Parathyroid adenoma (tissue), 2 donors: Measurements from ENCODE around the gene OGDH.

ENCODE experiments used
- H2AFZ ChIP-seq: fragments of 300-600 bp; sonication (generic); one replicate; pipeline ENCODE4 v1.7.0; 2017; ENCODE audit warnings: antibody characterized with exemption, mild to moderate bottlenecking
- H3K27ac ChIP-seq: fragments of 300-600 bp; sonication (generic); one replicate; pipeline ENCODE4 v1.7.0; 2017
- H3K27me3 ChIP-seq: fragments of 300-600 bp; sonication (generic); one replicate; pipeline ENCODE4 v1.7.0; 2017; ENCODE audit warnings: low read length; ENCODE audit not compliant: control insufficient read depth, insufficient read depth
- H3K36me3 ChIP-seq: fragments of 300-600 bp; sonication (generic); one replicate; pipeline ENCODE4 v1.7.0; 2017; ENCODE audit warnings: low read length; ENCODE audit not compliant: control insufficient read depth, insufficient read depth
- H3K4me1 ChIP-seq: fragments of 300-600 bp; sonication (generic); one replicate; pipeline ENCODE4 v1.7.0; 2017; ENCODE audit warnings: control low read depth
- H3K4me2 ChIP-seq: fragments of 300-600 bp; sonication (generic); one replicate; pipeline ENCODE4 v1.7.0; 2017; ENCODE audit warnings: low read length
- H3K4me3 ChIP-seq: fragments of 300-600 bp; sonication (generic); one replicate; pipeline ENCODE4 v1.7.0; 2017; ENCODE audit warnings: low read depth, low read length
- H3K79me2 ChIP-seq: fragments of 300-600 bp; sonication (generic); one replicate; pipeline ENCODE4 v1.7.0; 2017; ENCODE audit warnings: control low read depth
- H3K9ac ChIP-seq: fragments of 300-600 bp; sonication (generic); one replicate; pipeline ENCODE4 v1.7.0; 2017; ENCODE audit warnings: mild to moderate bottlenecking
- H3K9me3 ChIP-seq: fragments of 300-600 bp; sonication (generic); one replicate; pipeline ENCODE4 v1.7.0; 2017; ENCODE audit warnings: low read length; ENCODE audit not compliant: control insufficient read depth
- CTCF ChIP-seq: fragments of 300-600 bp; sonication (generic); IDR thresholded peaks from one replicate; pipeline ENCODE4 v1.7.0; 2017; ENCODE audit warnings: antibody characterized with exemption, mild to moderate bottlenecking
- donor health status: primary hyperparathyroidism.

OGDH gene

GRCh38 chr7:44757739-44758138 lies 151.3 kb downstream of the OGDH start:
- no peak overlapping the region for H3K4me2 ChIP-seq
- no peaks in the 10 kb centered on the region for H3K27me3 ChIP-seq
- H3K4me1 ChIP-seq: peaks cover 2% of the 10 kb centered on the region
- H3K9ac ChIP-seq: no peak overlapping the region
- no peak overlapping the region for H2AFZ ChIP-seq
- no peaks in the 10 kb centered on the region for H3K36me3 ChIP-seq
- H3K79me2 ChIP-seq: peaks cover 41% of the 10 kb centered on the region
- no peak overlapping the region for H3K4me3 ChIP-seq
- H3K27ac ChIP-seq: no peak overlapping the region
- no peaks in the 10 kb centered on the region for H3K9me3 ChIP-seq
- no peak for TF ChIP-seq CTCF
